Cardiac fibroblast (primary cell): Measurements from ENCODE around the gene GRIN1.
A peak's percentile ranks its signal among the peaks of the same experiment; 100 is the strongest.

Experiments
- DNase-seq, 2 donors: peaks; one replicate each; pipeline versions ENCODE4 v3.0.0 to v3.0.0-alpha.2; 2010; ENCODE audit warnings: low read depth in 2 of 2
- H3K4me3 ChIP-seq, 2 donors: replicated peaks in 1 of 2; 1 replicate in 1 of 2; 2 replicates in 1 of 2; pipeline ENCODE4 v1.5.1; 2011; ENCODE audit warnings: low read depth in 2 of 2, low read length in 2 of 2, mild to moderate bottlenecking in 2 of 2, moderate library complexity in 1 of 2
- CTCF ChIP-seq: IDR thresholded peaks from one replicate; pipeline ENCODE4 v1.5.1; 2011; ENCODE audit warnings: low read depth, mild to moderate bottlenecking, low read length, inconsistent platforms

The GRIN1 gene

DNA sequence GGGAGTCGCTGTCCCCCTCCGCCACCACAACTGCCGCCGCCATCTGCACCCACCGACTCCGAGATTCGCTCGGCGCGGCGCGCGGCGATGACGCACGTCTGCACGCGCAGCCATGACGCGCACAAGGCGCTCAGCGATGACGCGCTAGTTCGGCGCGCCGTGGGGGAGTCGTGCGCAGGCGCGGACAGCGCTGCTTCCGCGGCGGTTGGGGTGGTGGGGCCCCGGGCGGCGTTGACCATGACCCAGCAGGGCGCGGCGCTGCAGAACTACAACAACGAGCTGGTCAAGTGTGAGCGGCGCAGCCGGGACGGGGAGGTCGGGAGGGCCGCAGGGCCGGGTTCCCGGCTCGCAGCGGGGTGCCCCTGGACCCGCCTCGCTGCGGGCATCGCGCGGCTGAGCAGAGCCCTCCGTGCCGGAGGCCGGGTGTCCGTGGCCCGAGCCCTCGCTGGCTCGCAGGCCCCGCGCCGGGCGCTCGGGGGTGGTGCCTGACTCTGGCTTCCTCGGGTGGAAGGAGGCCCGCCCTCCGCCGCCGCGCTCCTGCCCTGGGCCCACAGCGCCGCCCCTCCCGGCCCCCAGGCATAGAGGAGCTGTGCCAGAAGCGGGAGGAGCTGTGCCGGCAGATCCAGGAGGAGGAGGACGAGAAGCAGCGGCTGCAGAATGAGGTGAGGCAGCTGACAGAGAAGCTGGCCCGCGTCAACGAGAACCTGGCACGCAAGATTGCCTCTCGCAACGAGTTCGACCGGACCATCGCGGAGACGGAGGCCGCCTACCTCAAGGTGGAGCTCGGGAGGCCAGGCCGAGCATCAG lies 49.7 kb downstream of the GRIN1 start, which contains the start of the genes ANAPC2 and SSNA1:
TSS of gene ANAPC2 (minus strand) at position 71 of the 807 bp plus-strand sequence. CDS start at position 43, 28 bp downstream.
TSS of gene SSNA1 (plus strand) at position 187 of the 807 bp plus-strand sequence. CDS start at position 238, 51 bp downstream.
- DNase-seq, result peak; percentile 93 to 95
- peak; percentile 50 for TF ChIP-seq CTCF
- peak within 1 kb of the TSS; percentile 95 to 99 for H3K4me3 ChIP-seq

- TF ChIP-seq CTCF, result no peak
- H3K4me3 ChIP-seq, result peak overlapping the region; percentile 95 to 99
- DNase-seq, result no peak
Measured at GRCh38 chr9:137189297-137190295, 50.6 kb downstream of the GRIN1 start.

GRCh38 chr9:137190315-137190856 lies 51.4 kb downstream of the GRIN1 start:
- no peak for DNase-seq
- TF ChIP-seq CTCF, result no peak
- H3K4me3 ChIP-seq, result no peak overlapping the region

DNA sequence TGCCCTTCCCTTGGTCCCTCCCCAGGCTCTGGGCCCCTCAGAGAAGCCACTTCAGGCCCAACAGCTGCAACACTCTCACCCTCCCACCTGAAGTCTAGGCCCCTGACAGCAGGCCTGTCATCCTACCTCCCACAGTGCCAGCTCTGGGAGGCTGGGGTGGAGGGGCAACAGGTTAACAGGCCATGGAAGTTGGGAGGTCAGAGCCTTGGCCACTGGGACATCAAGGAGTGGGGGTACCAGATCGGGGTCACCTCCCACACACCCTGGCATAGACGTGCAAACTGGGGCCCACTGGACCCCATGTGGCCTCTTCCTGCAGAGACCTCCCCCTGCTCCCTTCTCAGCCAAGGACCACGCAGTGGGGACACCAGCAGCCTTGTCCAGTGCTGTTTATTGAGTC lies 52.3 kb downstream of the GRIN1 start:
- TF ChIP-seq CTCF, result no peak
- H3K4me3 ChIP-seq, result no peak overlapping the region
- no peak for DNase-seq

- no peak for TF ChIP-seq CTCF
- no peak overlapping the region for H3K4me3 ChIP-seq
- DNase-seq, result no peak
Measured at GRCh38 chr9:137191691-137192447, 52.9 kb downstream of the GRIN1 start.

DNA sequence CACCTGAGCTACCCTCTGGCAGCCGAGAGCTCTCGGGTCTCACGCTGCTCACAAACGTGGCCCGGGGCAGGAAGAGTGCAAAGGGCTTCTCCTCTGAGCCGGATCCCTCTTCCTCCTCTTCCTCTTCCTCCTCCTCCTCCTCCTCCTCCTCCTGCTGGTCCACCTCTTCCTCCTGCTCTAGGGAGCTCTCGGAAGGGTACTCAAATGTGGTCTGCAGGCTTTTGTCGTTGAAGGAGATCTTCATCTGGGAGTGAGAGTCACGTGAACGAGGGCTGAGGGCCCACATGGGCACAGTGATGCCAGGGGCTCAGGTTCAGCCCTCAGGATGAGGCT lies 53.5 kb downstream of the GRIN1 start:
- TF ChIP-seq CTCF, result no peak
- H3K4me3 ChIP-seq, result no peak overlapping the region
- no peak for DNase-seq
